ENCODE measurements around the gene CLEC20A.
A peak's percentile ranks its signal among the peaks of the same experiment; 100 is the strongest.

CLEC20A gene

GRCh38 chr1:178496410-178497135, at the start of gene CLEC20A:
CLEC20A (minus strand) TSS chr1:178496964; CDS start chr1:178496939, 25 bp downstream.
- TF ChIP-seq, protein P1, sequence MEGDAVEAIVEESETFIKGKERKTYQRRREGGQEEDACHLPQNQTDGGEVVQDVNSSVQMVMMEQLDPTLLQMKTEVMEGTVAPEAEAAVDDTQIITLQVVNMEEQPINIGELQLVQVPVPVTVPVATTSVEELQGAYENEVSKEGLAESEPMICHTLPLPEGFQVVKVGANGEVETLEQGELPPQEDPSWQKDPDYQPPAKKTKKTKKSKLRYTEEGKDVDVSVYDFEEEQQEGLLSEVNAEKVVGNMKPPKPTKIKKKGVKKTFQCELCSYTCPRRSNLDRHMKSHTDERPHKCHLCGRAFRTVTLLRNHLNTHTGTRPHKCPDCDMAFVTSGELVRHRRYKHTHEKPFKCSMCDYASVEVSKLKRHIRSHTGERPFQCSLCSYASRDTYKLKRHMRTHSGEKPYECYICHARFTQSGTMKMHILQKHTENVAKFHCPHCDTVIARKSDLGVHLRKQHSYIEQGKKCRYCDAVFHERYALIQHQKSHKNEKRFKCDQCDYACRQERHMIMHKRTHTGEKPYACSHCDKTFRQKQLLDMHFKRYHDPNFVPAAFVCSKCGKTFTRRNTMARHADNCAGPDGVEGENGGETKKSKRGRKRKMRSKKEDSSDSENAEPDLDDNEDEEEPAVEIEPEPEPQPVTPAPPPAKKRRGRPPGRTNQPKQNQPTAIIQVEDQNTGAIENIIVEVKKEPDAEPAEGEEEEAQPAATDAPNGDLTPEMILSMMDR (IDR thresholded peaks at IDR 0.05; ENCODE audit: low read depth, low read length), result no peak
- DNase-seq (ENCODE audit: extremely low read depth, low read depth), result no peak

GRCh38 chr1:178544531-178544930, 47.8 kb upstream of the CLEC20A start:
- TF ChIP-seq, protein P1 (IDR thresholded peaks at IDR 0.05; ENCODE audit: low read depth, low read length), result no peak
- no peak for DNase-seq (ENCODE audit: extremely low read depth, low read depth)

DNA sequence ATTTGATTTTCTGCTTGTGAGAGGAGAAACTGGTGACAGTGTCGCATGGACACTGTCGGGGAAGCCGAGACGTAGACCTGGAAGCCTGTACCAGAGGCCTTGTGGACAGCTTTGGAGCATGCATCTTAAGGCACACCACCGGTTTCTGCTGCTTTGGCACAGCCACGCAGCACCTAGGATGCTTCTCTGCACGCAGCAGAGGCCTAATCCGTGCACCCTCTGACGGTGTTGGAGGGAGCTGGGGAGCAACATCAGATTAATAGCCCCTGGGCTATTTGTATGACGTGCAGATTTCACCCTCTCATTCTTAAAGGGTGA, 46.5 kb upstream of the CLEC20A start:
- TF ChIP-seq, protein P1 (IDR thresholded peaks at IDR 0.05; ENCODE audit: low read depth, low read length), result no peak
- no peak for DNase-seq (ENCODE audit: extremely low read depth, low read depth)

DNA sequence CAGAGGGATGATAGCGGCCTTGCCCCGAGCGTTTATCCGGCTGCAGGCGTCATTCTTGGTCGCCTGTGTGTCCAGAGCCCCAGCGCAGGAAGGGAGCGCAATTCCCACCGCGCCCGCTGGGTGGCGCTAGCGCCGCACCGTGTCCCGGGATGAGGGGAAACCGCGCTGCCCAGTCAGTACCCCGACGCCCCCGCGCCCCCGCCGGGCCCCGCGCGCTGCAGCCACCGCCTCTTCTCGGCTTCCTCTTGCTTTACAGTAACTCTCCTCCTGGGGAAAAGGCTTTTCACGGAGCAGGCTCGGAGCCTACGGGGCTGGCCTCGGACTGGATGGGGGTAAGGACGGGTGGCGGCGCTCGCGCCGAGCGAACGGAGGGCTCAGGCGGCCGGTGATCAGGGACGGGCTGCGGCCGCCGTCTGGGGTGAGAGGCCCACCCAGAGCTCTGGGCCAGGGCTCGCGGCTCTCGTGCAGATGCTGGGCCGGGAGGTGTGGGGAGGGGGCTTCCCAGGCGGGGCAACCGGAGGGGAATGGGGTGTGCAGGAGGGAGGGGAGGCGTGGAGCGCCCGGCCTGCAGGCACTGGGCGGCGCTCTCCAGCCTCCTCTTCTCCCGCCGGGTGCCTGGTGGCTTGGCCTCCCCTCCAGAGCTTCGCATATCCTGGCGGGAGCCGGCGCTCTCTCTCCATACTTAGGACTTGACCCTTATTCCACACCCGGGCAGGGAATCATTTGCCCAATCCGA, 46.0 kb upstream of the CLEC20A start:
- TF ChIP-seq, protein P1 (IDR thresholded peaks at IDR 0.05; ENCODE audit: low read depth, low read length), result peak; percentile 68
- peak; percentile 85 for DNase-seq (ENCODE audit: extremely low read depth, low read depth)

DNA sequence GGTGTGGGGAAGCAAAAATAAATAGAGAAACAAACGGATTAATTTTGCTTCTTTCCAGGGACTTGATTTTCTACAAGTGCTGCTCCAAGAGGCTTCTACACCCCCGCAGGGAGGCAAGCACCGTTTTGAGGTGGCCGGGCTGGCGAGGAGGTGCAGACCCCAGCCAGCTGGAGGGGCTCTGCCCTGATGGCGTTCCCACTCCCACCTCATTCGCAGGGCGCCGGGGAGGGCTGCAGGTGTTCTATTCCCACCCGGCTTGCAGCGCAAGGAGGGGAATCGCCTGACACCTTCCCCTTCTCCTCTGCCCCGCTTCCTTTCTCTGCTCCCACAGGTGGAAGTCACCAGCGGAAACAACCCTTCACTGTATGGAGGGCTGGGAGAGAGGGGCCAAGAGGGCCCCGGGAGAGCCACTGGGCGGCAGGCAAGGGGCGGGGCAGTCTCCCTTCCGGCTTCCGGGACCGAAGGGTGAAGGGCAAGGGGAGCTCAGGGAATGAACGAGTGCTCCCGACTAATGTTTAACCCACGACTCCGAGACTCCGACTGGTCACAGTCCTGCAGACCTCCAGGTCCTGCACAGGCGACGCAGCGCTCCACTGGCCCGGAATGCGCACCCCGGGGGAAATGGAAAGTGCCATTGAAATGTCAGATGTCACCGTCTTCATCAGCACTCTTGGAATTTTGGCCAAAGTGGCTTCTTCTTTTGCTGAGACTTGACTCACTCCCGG, 45.2 kb upstream of the CLEC20A start:
- DNase-seq (ENCODE audit: extremely low read depth, low read depth), result no peak
- TF ChIP-seq, protein P1 (IDR thresholded peaks at IDR 0.05; ENCODE audit: low read depth, low read length), result no peak

DNA sequence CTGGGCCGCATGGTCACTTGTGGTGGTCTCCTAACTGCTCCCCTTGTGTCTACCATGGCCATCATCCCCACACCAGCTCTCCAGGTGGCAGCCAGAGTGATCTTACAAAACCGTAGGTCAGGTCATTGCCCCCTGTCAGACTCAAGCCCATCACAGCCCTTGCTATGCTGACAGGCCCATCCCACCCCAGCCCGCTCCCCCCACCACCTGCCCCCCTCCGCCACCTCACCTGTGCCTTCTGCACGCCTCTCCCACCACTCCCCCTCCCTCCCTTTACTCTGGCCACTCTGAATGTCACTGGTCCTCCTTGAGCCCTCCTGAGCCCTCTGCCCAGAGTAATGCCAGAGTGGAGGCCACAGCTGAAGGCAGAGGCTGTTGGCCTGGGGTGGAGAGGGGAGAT, 44.6 kb upstream of the CLEC20A start:
- TF ChIP-seq, protein P1 (IDR thresholded peaks at IDR 0.05; ENCODE audit: low read depth, low read length), result no peak
- no peak for DNase-seq (ENCODE audit: extremely low read depth, low read depth)

GRCh38 chr1:178540646-178541045, 43.9 kb upstream of the CLEC20A start:
- DNase-seq (ENCODE audit: extremely low read depth, low read depth), result peak; percentile 58
- TF ChIP-seq, protein P1 (IDR thresholded peaks at IDR 0.05; ENCODE audit: low read depth, low read length), result no peak
